Femur (tissue), 1 donor: Measurements from ENCODE around the gene PIM2.

Experiments used
- DNase-seq: peaks from one replicate; pipeline ENCODE4 v3.0.0-alpha.2; 2017

Gene PIM2

DNA sequence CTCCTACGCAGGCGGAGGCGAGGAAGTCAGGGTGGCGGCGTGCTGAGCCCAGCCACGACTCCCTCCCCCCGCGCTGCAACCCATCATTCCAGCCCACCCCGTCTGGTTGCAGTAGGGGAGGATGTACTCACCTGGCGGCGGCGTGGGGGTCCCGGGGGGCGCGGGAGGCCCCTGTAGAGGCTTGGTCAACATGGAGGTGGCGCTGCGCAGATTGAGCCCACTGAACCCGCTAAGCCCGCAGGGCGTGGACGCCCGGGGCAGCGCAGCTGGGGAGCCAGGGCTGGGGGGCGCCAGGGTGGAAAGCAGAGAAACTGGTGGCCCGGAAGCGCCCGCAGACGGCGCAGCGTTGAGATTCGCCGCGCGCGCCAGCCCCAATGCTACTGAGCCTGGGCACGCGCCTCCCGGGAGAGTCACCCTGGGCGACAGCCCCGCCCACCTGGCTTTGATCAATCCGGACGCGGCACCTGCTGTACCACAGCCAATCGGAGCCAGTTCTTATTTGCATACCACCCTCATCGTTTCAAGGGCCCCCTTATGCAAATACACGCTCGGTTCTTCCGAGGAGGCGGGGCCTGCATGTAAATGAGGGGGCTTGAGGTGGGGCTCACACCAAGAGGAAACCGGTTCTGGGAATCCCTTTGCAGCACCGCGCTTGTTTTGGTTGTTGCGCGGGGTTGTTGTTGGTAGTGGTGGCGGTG is at the start of gene PIM2:
Gene PIM2, minus strand, starts transcription at position 382 of the 698 bp plus-strand sequence. Its CDS starts 190 bp downstream, at position 192.
- DNase-seq = peak; percentile 89

DNA sequence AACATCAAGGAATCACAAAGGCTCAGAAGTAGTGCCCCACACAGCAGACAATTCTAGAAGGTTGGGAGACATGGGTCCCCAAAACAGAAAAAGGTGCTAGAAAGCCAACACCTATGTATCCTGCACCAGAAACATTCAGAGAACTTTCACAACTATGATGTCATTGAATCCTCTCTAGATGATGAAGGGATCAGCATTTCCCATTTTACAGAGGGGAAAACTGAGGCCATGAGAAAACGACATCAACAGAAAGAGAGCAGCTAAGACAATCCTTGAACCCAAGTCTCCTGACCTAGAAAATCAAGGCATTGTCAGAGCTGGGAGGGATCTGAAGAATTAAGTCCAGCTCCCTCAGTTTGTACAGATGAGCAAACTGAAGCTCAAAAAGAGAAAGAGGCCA is 49.6 kb upstream of the PIM2 start:
- DNase-seq = no peak

DNA sequence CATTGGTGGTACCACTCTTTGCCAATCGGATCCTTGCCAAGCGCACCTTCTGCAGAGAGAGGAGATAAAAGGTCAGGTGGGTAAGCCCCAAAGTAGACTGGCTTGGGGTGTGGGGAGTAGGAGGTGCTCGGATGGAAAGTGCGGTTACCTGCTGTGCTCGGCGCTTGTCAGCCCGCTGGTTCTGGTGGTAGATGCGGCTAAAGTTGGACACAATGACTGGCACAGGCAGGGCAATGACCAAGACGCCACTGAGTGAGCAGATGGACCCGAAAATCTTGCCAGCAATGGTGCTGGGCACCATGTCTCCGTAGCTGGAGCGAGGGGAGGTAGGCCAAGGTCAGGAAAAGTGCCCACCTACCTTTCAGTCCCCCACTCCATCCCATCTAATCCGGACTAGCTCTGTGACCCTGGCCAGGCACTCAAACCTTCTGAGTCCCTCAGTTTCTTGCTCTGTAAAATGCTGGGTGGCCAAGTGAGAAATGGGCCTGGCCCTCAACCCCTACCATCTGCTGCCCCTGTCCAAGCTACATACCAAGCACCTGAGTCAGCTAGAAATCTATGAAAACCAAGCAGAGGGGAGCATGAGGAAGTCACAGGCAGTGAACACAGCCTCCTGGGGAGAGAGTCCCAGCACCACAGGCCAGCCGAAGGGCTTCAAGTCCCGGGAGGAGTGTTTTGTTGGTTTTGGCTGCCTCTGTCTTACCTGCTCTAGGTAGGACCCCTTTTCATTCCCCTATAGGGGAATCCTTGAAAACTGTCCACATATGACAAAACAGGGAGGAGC is 48.2 kb upstream of the PIM2 start:
- no peak for DNase-seq

DNA sequence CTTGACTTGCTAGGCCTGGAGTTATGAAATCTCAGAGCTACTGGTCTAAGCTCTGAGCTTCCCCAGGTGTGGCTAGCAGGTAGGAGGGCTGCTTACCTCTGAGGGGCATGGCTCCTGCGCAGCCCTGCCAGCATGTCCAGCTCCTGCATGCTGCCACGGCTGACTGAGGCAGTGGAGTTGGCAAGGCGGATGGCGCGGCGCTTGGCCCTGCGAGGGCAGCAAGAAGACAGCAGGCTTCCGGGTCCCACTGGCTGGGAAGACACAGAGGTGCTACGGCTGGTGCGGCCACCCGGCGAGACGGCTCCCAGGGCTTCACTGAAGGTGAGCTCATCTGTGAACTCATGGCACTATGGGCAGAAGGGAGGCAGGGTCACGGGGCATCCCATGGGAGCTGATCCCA is 47.1 kb upstream of the PIM2 start:
- DNase-seq = no peak

DNA sequence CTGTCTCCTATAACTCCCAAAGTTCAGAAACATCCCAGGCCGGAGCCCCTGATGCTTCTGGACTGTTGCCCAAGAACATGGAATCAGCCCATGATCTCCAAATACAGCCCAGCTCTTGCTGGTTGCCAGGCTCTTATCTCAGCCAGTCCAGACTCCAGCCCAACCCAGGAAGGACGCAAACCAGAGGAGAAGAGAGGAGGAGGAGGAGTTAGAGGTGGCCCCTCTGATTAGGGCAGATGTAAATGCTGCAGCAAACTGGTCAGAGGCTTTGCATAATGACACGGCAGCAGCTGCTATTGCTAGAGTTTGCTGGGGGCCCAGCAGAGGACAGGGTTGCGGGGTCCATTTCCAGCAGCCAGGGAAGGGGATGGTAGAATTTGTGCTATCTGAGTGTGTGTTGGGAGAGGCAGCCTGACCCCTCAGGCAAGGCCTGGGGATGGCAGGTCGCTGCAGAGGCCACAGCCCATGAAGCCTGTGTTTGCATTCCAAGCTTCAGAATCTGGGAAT is 42.8 kb upstream of the PIM2 start:
- no peak for DNase-seq

DNA sequence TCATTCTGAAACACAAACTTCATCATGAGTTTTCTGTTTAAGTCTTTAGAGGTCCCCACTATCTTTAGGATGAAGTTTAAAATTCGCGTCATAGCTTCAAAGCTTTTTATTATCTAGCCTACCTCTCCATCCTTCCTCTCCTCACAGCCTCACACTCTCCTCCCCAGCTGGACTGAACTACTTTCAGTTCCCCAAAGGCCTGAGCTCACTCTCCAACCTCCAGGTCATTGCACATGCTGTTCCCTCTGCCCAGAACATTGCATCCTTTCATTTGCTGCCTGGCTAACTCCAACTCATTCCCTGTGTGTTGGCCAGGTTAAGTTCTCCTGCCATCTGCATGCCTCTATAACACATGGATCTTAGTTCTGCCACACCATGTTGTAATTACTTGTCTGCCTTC is 41.5 kb upstream of the PIM2 start:
- no peak for DNase-seq

DNA sequence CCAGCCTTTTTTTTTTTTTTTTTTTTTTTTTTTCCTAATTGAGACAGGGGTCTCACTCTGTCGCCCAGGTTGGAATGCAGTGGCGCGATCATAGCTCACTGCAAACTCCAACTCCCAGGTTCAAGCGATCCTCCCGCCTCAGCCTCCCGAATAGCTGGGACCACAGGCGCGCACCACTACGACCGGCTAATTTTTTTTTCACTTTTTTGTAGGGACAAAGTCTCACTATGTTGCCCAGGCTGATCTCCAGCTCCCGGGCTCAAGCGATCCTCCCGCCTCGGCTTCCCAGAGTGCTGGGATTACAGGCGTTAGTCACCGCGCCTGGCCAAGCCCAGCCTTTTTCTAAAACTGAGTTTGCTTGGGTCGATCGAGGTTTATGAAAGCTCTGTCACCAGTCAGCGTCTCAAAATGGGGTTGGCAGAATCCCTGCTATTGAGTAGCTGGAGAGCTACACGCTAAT is 39.8 kb upstream of the PIM2 start:
- peak; percentile 57 for DNase-seq

DNA sequence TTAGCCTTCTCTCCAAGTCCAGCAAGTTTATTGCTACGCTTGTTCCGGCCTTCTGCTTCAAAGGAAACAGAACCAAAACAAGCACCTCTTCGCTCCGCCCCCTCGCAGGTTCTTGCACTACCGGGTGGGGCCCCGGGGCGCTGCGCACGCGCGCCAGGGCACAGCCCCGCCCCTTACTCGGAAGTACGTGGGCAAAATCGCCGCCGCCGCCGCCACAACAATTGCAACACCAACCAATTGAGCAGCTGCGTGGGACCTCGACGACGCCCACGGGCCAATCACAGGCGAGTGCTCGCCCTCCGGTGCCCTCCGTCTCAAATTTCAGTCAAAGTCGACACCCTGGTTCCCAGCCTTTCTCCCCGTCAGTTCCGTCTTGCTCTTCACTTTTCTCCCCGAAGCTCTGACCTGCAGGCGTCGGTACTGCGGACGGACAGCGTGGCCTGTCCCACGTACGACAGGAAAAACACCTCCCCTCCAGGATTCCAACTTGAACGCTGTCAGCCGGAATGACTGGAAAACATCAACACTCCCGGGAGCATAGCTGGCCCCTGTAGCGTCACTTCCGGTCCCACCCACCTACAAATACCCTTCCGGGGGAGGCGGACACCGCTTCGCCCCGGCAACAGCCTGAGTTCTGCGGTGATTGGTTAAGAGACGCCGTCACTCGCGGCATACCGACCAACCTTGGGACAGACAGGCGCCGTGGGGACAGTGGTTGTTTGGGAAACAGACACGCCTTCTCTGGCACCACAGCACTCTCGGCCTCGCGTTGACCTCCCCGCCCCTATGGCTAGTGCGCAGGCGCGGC is 39.2 kb upstream of the PIM2 start:
- peak; percentile 98 for DNase-seq

DNA sequence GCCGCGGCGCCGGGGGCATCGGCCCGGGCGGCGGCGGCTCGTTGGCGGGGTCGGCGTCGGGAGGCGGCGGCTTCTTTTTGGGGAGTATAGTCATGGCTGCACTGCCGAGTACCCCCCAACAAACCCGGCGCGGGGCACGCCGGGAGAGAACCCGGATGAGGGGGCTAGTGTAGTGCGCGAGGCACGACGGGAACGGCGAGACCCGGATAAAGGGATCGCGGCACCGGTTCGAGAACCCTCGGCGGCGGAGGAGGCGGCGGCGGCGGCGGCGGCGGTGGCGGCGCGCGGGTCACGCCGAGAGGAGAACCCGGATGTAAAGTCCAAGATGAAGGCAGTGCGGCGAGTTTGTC is 38.6 kb upstream of the PIM2 start, which contains the start of gene OTUD5:
Gene OTUD5, minus strand, starts transcription at position 131 of the 350 bp plus-strand sequence. Its CDS starts 37 bp downstream, at position 94.
- DNase-seq = no peak

DNA sequence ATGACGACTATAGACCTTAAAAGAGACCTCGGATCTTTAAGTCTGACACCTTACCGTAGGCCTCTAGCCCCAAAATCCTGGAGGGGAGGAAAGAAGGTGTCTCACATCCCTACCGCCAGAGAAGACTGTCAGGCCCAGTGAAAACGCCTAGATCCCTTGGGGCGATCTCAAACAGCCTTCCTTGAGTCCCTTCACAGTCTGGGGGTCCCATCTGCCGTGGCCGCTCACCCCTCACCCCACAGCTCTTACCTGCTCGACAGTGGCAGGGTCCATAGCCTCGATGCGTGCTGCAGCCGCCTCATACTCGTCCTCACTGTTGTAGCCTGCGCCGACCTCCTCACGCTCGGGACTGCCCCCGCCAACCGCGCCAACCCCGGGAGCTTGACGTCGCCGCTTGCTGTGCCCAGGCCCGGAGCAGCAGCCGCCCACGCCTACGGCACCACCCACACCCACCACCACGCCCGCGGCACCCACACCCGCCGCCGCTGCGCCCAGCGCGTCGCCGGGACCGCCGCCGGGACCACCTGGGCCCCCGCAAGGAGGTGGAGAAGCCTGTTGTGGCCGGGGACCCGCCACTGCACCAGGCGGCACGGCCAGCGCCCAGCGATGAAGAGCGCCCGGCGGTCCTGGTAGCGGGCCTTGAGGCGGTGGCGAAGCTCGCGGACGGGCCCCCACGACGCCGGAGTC is 38.0 kb upstream of the PIM2 start:
- peak; percentile 46 for DNase-seq

DNA sequence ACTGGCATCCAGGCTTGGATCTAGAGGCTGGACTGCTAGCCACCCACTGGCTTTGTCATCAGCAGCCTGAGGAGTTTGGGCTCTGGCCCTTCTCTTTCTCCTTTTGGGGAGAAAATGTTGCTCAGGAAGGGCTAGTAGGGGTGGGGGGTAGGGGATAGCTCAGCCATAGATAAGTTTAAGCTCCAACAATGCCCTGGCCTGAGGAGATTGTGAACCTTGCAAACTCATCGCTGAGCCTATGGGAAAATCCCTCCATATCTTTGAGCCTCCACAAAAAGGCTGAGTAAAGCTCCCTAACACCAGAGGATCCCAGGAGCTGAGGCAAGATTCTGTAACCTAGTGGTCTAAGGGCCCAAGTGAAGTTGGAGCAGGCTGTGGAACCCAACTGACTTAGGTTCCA is 29.8 kb upstream of the PIM2 start:
- no peak for DNase-seq

DNA sequence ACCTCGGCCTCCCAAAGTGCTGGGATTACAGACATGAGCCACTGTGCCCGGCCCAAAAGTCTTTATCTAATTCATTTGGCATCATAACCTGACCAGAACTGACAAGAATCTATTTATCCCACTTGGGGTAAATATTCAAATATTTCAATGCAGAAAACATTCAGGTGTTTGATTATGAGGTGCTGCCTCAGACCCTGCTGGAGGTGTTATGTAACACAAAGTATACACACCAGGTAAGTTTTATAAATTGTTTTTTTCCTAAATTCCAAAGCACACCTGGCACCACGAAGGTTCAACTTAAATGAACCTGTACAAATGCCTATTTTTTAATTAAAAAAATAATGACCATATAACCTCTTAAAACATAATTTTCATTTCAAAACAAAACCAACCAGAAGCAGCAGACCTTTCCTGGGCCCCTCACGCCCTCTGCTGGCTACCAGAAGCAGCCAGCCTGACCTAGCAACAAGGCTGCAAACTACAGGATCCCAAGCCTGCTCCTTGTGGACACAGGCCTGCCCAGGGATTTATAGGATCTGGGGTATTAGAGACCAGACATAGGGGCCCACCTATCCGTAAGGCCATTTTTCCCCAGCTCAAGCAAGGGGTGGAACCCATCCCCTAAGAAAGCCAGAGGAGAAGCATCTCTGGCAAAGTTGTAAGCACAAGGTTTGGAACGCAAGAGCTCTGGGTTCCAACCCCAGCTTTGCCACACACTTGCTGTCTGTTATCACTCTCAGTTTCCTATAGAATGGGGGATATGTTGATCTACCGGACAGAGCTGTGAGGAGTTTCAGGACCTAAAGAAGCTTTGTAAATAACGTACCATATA is 26.9 kb upstream of the PIM2 start:
- DNase-seq = peak; percentile 51

DNA sequence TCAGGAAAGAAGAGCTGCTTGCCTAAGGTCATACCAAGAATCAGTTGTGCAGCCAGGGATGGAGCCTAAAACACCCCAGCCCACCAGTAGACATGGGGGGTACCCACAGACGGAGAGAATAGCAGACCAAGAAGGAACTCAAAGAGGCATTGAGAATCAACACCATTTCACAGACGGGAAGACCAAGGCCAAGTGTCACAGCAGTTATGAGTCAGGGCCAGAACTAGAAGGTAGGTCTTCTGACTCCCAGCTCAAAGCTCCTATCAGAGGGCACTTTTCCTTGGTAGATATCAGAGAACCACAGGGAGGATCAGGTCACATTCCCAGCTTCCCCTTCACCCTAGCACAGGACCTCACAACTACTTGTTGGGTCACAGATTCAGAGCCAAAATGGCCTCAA is 24.1 kb upstream of the PIM2 start:
- DNase-seq = no peak

DNA sequence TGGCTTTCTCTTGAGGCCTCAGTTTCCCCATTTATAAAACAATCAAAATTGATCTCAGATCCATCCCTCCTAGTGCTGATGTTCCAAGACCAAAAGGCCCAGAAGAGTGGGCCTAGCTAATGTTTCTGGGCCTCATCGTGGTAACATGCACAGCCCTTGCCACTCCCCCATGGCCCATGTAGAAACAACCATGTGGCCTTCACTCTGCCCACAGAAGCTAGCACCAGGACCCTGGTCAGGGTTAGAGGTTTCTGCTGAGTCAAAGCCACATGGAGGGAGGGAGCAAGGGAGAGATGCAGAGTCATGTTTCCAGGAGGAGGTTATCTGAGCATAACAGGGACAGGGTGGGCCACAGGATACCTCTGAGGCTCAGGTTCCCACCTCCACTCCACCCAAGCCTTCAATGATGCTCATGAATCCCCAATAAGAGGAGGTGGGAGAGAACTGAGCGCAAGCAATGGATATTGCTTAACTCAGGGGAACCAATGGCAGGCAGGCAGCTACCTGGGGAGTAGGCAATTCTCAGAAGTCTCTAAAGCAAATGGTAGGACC is 21.7 kb upstream of the PIM2 start:
- DNase-seq = no peak

DNA sequence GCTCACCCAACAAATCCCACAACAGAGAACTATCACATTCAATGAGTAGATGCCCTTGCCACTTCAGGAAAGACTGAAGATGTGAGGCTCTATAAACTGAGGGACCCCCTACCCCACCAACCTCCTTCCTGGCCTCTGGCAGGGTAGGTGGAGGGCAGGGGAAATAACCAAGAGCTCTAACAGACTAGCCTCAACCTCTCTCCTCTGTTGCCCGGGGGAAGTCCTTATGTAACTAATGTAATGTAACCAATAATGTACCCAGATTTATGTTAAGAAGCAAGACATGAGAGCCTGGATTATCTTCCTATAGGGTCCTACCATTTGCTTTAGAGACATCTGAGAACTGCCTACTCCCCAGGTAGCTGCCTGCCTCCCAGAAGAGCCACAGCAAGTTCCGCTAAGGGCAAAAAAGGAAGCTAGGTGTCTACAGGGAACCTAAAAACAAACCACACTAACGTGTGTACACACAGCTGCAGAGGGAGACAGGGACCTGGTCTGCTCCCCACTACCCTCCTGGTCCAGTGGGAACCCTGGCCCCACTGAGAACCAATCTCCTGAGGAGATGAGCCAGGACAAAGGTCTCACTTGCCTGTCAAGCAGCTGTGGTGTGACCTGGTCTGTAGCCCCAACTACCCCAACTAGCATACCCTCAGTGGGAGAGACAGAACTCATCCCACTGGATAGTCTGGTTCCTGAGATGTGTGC is 20.9 kb upstream of the PIM2 start:
- no peak for DNase-seq

DNA sequence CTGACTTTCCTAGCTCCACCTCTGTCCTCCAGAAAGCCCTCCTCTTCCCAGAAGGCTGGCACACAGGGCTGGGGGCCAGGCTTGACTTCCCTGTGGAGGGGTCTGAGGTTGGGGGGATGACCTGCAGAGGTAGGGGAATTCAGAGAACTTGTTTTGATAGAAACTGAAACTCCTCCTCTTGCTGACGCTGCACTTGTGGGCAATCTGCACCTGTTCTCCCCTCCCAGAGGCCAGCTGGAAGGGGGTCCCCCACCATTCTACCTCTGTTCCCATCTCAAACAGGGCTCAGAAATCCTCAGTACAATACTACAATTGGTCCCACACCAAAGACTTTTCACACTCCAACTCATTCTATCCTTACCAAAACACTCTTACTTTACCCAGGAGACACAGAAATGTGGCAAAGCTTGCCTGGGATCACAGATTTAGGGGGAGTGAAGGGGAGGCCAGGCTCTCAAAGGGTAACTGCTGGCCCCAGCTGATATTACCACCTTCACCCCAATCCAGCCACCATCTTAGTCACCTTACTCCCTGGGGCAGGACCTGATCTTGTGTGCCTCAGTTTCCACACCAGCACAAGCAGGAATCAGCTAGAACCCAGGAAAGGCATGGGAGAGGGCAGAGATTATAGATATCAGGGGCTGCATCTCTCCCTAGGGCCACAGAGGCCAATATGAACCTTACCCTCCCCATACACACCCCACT is 20.0 kb upstream of the PIM2 start:
- no peak for DNase-seq

DNA sequence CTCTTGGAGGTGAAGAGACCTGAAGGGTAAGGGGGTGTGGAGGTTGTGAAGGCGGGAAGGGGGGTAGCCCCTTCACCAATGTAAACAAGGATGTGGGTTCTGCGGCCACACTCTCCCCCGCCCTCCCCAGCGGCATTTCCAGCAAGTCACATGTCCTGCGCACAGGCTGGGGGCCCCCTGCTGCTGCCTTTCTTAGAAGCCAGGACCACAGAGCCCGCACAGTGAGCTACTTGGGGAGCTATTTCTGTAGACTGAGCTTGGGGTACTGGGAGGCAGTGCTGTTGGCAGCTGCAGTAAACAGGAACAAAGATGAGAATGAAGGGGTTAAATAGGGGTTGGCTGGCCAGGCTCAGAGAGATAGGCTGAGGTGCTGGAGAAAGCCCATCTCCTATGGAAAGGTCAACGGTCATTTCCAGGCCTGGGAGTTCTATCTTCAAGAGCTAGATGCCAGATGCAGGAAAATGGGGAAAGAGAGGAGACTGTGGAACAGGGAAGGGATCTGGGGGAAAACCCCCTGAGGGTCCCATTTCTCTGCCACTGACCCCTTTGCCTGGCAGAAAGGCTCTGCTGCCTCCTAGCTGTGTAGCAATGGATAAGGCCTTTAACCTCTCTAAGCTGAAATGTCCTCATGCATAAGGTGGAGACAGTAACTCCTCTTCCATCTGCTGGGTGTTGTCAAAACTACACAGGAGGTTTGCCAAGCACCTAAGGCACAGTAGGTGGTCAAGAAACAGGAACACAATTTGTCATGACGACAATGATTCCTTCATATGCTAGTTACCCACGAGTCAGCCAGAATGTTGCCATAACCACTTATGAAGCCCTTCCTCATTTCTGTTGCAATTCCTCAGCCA is 18.5 kb upstream of the PIM2 start:
- peak; percentile 65 for DNase-seq

DNA sequence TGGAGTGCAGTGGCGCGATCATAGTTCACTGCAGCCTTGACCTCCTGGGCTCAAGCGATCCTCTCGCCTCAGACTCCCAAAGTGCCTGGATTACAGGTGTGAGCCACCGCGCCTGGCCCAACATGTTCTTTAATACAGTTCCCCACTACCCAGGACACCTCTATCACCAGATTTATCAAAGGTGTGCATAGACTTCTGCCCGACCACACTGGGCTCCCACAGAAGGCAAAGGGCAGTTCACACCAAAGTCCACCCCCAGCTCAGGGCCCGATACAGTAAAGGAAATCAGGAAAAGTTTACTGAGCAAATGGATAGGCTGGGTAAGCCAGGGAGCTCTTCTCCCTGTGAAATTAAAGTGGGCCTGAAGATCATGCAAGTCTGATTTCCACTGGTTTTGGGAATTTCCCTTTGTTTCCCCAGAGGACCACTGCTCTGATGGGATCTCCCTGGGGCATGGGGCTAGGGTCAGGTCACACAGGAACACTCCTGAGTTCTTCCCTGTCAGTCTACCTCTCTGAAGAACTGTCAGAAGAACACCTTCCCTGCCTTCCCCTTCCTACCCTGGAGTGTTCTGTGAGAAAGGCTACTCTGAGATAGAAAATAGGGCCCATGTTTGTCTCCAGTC is 17.7 kb upstream of the PIM2 start:
- DNase-seq = no peak

DNA sequence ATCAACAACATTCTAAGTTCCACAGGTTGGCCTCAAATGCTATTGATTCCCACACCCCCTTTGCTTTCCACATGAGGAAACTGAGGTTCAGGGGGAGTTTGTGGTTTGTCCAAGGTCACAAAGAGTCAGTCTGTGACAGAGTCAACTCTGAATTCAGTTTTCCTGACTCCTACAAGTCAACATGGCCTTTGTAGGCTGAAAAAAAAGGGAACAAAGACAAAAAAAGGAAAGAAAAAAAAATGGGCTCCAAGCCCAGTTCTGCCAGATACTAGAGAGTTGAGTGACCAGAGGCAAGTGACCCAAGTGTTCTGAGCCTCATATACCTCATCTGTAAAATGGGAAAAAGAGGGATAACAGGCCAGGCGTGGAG is 16.5 kb upstream of the PIM2 start:
- no peak for DNase-seq
